Adrenal gland (tissue), 12 donors: Measurements from ENCODE around the gene MUCL1. TPM values are rescaled to one million over a fixed set of nuclear protein-coding genes. Genes with fewer than 3 reads are reported as not detected.

Source experiments
- DNase-seq, 7 donors: peaks; one replicate each; pipeline ENCODE4 v3.0.0-alpha.2; 2019 to 2020
- H3K27ac ChIP-seq, 5 donors: fragments of 200-600 bp; sonication (generic) in 4 of 5; 1 replicate in 3 of 5; 2 replicates in 2 of 5; pipeline versions ENCODE4 v1.5.1 to v1.8.0; 2016 to 2020; ENCODE audit warnings: mild to moderate bottlenecking in 1 of 5
- H3K27me3 ChIP-seq: fragments of 200-600 bp; 2 replicates; pipeline ENCODE4 v1.8.0; 2021
- H3K36me3 ChIP-seq, 2 donors: fragments of 200-600 bp; replicated peaks in 1 of 2; 1 replicate in 1 of 2; 2 replicates in 1 of 2; pipeline versions ENCODE4 v1.5.1 to v1.8.0; 2018 to 2022
- H3K4me1 ChIP-seq, 2 donors: fragments of 200-600 bp; replicated peaks in 1 of 2; 1 replicate in 1 of 2; 2 replicates in 1 of 2; pipeline versions ENCODE4 v1.5.1 to v1.8.0; 2018 to 2021
- H3K4me3 ChIP-seq, 4 donors: fragments of 200-600 bp; sonication (generic) in 3 of 4; one replicate each; pipeline ENCODE4 v1.5.1; 2016 to 2018
- H3K9me3 ChIP-seq, 3 donors: fragments of 200-600 bp; sonication (generic) in 1 of 3; replicated peaks in 1 of 3; 1 replicate in 2 of 3; 2 replicates in 1 of 3; pipeline versions ENCODE4 v1.5.1 to v1.8.0; 2016 to 2021
- CTCF ChIP-seq, 6 experiments: fragments of 450-650 bp in 4 of 6; fragments of 200-600 bp in 2 of 6; sonication (generic) in 1 of 6; IDR thresholded peaks; 1 replicate in 5 of 6; 2 replicates in 1 of 6; pipeline versions ENCODE4 v1.5.1 to v1.8.0; 2016 to 2021; ENCODE audit warnings: antibody characterized with exemption in 6 of 6, mild to moderate bottlenecking in 2 of 6, moderate library complexity in 1 of 6
- POLR2A ChIP-seq, 2 donors: fragments of 450-650 bp; IDR thresholded peaks; one replicate each; pipeline ENCODE4 v1.6.1; 2017; ENCODE audit warnings: antibody characterized with exemption in 2 of 2, mild to moderate bottlenecking in 2 of 2, moderate library complexity in 1 of 2
- WGBS, 4 donors: extraction: QIAGEN DNeasy Blood & Tissue Kit in 2 of 4; methylation state at CpG; one replicate each; pipeline versions ENCODE4 v1.1.5 to v1.1.7; 2013 to 2017; 5-methylcytosine and 5-hydroxymethylcytosine counted together
- intact Hi-C, 2 donors: fragments of 100-400 bp; cut with DNase I; formaldehyde crosslinking; loops; one replicate each; pipeline versions ENCODE4 v1.14.1 to v1.15.0; 2022 to 2023
- polyA plus RNA-seq, 3 donors: library from polyadenylated mRNA; stranded (reverse); fragments of 200-250 nt in 2 of 3; fragments of 350-450 nt in 1 of 3; fragmentation: Illumina TruSeq in 1 of 3; extraction: RNeasy Lipid Tissue Mini Kit (QIAGEN cat#74804) in 1 of 3; gene quantifications; one replicate each; pipeline ENCODE4 v1.2.3, GENCODE V29; 2013 to 2014
- total RNA-seq, 9 donors: library from RNA; depleted of rRNA in 4 of 9; stranded (reverse); fragments of >200 nt in 4 of 9; fragments of 120-200 nt in 1 of 9; fragmentation: NEBNext Ultra II Directional in 1 of 9; extraction: Animal tissue kit (Norgen Biotek cat#: 25700) in 1 of 9; gene quantifications; one replicate each; pipeline versions ENCODE4 v1.1.0 to v1.2.4, GENCODE V29; 2013 to 2023
- donor health status: healthy with polysubstance abuse.
- donor health status: Bipolar disorder and iron deficiency.
- donor health status: DM: yes; HTN: yes; CAD: no.
- donor health status: DM: no; HTN: no; CAD: no.
- donor health status: DM: no; HTN: no; CAD: no.
- donor health status: DM: yes; HTN: yes; CAD: no.

The MUCL1 gene
- total and polyA plus RNA-seq, 12 donors = 0.83 to 0.88 TPM; not detected in 10

GRCh38 chr12:54865683-54866324 is 11.5 kb downstream of the MUCL1 start:
- Histone ChIP-seq H3K36me3 (no peaks in the 10 kb centered on the region), H3K27ac (no peak overlapping the region), H3K9me3 (no peaks in the 10 kb centered on the region), H3K4me3 (no peak overlapping the region), H3K4me1 (no peaks in the 10 kb centered on the region), H3K27me3 (no peaks in the 10 kb centered on the region)
- TF ChIP-seq POLR2A (IDR thresholded peaks at IDR 0.05) = no peak
- no peak for TF ChIP-seq CTCF (IDR thresholded peaks at IDR 0.05)
- WGBS, 4 donors = 82 to 93% (median 86%) methylated on average over 4 of the region's 4 CpGs
- no peak for DNase-seq
- intact Hi-C loops = no loop called here

GRCh38 chr12:54868690-54869089 is 14.4 kb downstream of the MUCL1 start:
- intact Hi-C loops = no loop called here
- TF ChIP-seq CTCF (IDR thresholded peaks at IDR 0.05) (no peak), POLR2A (IDR thresholded peaks at IDR 0.05) (no peak)
- DNase-seq = no peak
- Histone ChIP-seq H3K4me3 (no peak overlapping the region), H3K4me1 (no peaks in the 10 kb centered on the region), H3K9me3 (no peaks in the 10 kb centered on the region), H3K27me3 (no peaks in the 10 kb centered on the region), H3K27ac (no peak overlapping the region), H3K36me3 (no peaks in the 10 kb centered on the region)
- 32 to 55% (median 40%) methylated on average over 2 of the region's 2 CpGs for WGBS, 4 donors

GRCh38 chr12:54870048-54870447 is 15.7 kb downstream of the MUCL1 start:
- WGBS, 4 donors = 56 to 86% (median 79%) methylated on average over 1 of the region's 1 CpG
- intact Hi-C loops = no loop called here
- H3K36me3 ChIP-seq = no peaks in the 10 kb centered on the region
- no peak overlapping the region for H3K4me3 ChIP-seq
- no peak overlapping the region for H3K27ac ChIP-seq
- no peak for TF ChIP-seq POLR2A (IDR thresholded peaks at IDR 0.05)
- no peak for TF ChIP-seq CTCF (IDR thresholded peaks at IDR 0.05)
- H3K4me1 ChIP-seq = no peaks in the 10 kb centered on the region
- no peaks in the 10 kb centered on the region for H3K9me3 ChIP-seq
- no peak for DNase-seq
- no peaks in the 10 kb centered on the region for H3K27me3 ChIP-seq

- Histone ChIP-seq H3K4me3 (no peak overlapping the region), H3K27ac (no peak overlapping the region), H3K27me3 (no peaks in the 10 kb centered on the region), H3K36me3 (no peaks in the 10 kb centered on the region), H3K4me1 (no peaks in the 10 kb centered on the region), H3K9me3 (no peaks in the 10 kb centered on the region)
- WGBS, 4 donors = 75 to 92% (median 80%) methylated on average over 5 of the region's 5 CpGs
- DNase-seq = no peak
- intact Hi-C loops = no loop called here
- TF ChIP-seq POLR2A (IDR thresholded peaks at IDR 0.05) (no peak), CTCF (IDR thresholded peaks at IDR 0.05) (no peak)
These were observed 16.3 kb downstream of the MUCL1 start for GRCh38 chr12:54870617-54871016.
